Right ventricle myocardium inferior (tissue), 1 donor: ENCODE data around the gene C3orf22. TPM values are rescaled to one million over a fixed set of nuclear protein-coding genes. Genes with fewer than 3 reads are reported as not detected.
"Not testable (repeated sequence)": the region's sequence is repeated elsewhere in the genome, so short reads cannot be mapped to it uniquely, and the experiment has no call there.

Source experiments
- ATAC-seq: fragments of 200-7000 bp; cut with Tn5 transposase; one replicate; pipeline ENCODE4 v1.9.1; 2020; ENCODE audit warnings: mild to moderate bottlenecking, moderate library complexity
- DNase-seq: peaks from one replicate; pipeline ENCODE4 v3.0.0; 2021; ENCODE audit errors: missing footprints
- intact Hi-C: fragments of 100-400 bp; cut with DNase I; formaldehyde crosslinking; loops from one replicate; pipeline ENCODE4 v1.11.0; 2022
- total RNA-seq: library from RNA; stranded (reverse); fragmentation: NEBNext Ultra II Directional; extraction: Animal tissue kit (Norgen Biotek cat#: 25700); gene quantifications from one replicate; pipeline ENCODE4 v1.2.1, GENCODE V29; 2021
- donor health status: DM: no; HTN: yes; CAD: no; lungs with severe emphysema.

The C3orf22 gene
- total RNA-seq, 1 donor from 2014 or later, result not detected

DNA sequence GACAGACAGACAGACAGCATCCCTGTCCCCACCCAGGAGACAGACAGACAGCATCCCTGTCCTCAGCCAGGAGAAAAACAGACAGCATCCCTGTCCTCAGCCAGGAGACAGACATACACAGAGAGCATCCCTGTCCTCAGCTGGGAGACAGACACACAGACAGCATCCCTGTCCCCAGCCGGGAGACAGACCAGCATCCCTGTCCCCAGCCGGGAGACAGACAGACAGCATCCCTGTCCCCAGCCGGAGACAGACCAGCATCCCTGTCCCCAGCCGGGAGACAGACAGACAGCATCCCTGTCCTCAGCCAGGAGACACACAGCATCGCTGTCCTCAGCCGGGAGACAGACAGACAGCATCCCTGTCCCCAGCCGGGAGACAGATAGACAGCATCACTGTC is 24.0 kb downstream of the C3orf22 start:
- ATAC-seq, intact Hi-C loops, DNase-seq: not testable (repeated sequence)

DNA sequence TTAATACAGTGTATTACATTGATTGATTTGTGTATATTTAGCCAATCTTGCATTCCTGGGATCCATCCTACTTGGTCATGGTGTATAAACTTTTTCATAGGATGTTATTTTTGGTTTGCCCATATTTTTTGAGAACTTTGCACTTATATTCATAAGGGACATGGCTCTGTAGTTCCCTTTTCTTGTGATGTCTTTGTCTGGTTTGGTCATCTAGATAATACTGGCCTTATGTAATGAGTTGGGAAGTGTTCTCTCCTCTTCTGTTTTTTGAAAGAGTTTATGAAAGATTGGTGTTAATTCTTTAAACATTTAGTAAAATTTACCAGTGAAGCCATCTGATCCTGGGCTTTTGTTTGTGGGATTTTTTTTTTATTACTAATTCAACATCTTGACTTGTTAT is 25.2 kb downstream of the C3orf22 start:
- no peak for DNase-seq
- no peak for ATAC-seq
- intact Hi-C loops, result no loop called here

DNA sequence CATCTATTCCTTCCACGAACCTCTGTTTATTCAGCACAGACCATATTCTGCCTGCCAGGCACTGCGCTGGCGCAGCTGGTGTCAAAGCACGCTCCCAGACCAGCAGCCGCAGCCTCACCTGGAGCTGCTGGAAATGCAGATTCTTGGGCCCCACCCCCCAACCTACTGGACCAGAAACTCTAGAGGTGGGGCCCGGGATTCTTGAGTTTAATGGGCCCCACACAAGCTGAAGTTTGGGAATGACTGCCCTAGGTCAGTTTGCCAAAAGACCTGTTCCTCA is 27.7 kb downstream of the C3orf22 start:
- intact Hi-C loops, result no loop called here
- DNase-seq (no peak), ATAC-seq (no peak)

DNA sequence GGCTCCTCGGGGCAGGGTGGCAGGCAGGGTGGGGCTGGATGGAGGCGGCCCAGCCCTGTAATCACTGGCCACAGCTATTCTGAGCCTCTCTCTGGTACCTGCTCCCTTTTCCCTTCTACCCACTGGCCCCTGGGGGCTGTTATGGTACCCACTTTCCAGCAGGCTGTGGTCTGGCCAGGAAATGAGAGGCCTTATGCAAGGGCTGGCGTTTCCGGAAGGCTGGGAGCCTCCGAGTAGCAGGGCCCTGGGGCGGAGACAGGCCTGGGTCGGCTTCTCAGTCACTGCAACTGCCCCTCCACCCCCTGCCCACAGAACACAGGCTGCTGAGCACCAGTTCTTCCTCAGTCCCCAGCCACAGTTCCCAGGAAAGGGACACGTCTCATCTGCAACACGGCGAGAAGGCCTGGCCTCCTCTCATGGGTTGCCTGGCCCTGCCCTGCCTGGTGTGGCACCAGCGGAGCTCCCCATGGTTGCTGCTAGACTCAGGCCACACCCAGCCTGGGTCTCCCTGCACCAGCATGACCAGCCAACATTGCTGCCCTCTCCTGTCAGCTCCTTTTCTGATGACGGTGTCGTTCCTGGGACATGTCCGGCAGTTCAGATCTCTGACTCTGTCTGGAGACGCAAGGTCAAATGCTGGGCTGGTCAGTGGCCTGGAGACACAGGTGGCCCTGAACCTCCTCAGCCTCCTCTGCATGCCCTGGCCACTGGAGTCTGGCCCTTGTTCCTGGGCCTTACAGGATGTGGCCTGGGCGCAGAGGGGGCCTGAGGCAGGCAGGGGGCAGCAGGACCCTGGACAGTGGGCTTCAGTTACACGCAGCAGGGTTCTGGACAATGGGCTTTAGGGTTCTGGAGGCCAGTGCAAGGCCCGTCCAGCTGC is 28.3 kb downstream of the C3orf22 start:
- peak; percentile 56 for ATAC-seq
- intact Hi-C loops, result no loop called here

DNA sequence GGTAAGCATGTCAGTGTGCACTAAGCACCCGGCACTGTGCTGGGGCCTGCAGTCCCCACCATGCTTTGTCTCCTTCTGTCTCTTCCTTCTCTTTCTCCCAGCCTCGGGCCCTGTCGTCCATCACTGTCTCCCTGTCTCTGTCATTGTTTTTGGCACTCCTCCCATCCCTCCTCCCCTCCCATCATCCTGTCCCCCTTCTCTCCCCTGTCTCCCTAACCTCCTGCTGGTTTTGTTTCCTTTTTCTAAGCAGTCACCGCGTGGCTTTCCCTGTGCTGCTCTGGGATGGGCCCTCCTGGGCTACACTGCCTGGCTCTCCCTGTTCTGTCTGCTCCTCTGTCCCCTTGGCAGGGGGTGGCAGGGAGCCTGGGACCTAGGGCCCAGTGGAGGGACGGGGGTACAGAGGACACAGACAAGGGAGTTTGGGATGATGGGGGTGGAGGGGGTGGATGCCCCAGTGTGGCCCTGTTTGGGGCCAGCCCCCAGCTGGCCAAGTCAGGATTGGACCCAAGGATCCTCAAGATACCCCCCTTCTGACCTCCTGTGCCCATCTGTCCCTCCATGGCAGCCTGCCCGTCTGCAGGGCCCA is 29.1 kb downstream of the C3orf22 start:
- DNase-seq (no peak), ATAC-seq (no peak)
- intact Hi-C loops, result loop anchor here (10.0 kb wide), 1 partner anchor 125 kb away; the partner anchor contains the start of gene TXNRD3

More for the DNA sequence above, 28.3 kb downstream of the C3orf22 start:
- DNase-seq, result peak; percentile 89

DNA sequence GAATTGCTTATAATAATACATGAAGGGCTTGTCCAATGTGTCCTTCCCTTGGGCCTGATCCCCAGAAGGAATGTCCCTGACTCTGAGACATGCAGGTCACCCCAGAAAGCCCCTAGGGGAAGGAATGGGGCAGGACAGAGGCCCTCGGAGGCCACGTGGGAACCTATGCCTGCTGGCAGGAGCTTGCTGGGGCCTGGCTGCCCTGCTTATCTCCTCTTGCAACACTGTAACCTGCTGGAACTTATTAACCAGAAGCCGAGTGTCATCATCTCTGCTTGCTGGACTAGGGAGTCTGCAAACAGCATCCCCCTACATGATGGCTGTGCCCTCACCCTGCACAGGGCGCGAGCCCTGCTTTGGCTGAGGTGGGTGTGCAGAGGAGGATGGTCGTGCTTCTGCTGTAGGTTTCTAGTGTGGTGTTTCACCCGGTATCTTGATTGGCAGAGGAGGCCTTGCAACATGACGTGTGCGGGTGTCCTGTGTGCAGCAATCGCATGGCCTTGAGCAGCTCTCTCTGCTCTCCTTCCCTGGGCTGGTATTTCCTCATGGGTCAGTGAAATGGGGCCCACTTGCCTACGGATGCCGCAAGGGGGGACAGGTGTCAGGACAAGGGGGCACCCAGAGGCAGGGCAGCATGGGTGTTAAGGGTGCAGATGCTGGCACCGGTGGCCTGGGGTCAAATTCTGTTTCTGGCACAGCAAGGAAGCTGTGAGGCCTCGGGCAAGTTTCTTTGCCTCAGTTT is 29.8 kb downstream of the C3orf22 start:
- intact Hi-C loops, result loop anchor here (10.0 kb wide), 1 partner anchor 126 kb away; the partner anchor contains the start of gene TXNRD3
- ATAC-seq, result peak; percentile 62

DNA sequence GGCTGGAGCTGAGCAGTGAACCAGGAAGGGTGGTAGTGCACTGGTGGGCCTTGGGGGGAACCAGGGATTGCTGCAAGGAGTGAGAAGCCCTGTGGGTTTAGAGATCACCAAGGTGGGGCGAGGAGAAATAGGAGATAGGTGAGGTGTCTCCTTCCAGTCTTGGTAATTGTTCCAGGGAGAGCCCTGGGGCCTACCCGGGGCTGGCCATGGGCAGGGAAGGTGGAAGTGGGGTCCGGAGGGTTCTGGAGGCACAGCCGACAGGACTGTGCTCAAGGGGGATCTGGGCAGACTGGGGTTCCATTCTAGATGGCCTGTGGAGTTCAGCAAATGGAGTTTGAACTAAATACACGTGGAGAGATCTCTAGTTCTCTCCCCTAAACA is 30.3 kb downstream of the C3orf22 start:
- DNase-seq (no peak), ATAC-seq (no peak)
- intact Hi-C loops, result loop anchor here (10.0 kb wide), 1 partner anchor 126 kb away; the partner anchor contains the start of gene TXNRD3

More for the DNA sequence above, 29.8 kb downstream of the C3orf22 start:
- no peak for DNase-seq

DNA sequence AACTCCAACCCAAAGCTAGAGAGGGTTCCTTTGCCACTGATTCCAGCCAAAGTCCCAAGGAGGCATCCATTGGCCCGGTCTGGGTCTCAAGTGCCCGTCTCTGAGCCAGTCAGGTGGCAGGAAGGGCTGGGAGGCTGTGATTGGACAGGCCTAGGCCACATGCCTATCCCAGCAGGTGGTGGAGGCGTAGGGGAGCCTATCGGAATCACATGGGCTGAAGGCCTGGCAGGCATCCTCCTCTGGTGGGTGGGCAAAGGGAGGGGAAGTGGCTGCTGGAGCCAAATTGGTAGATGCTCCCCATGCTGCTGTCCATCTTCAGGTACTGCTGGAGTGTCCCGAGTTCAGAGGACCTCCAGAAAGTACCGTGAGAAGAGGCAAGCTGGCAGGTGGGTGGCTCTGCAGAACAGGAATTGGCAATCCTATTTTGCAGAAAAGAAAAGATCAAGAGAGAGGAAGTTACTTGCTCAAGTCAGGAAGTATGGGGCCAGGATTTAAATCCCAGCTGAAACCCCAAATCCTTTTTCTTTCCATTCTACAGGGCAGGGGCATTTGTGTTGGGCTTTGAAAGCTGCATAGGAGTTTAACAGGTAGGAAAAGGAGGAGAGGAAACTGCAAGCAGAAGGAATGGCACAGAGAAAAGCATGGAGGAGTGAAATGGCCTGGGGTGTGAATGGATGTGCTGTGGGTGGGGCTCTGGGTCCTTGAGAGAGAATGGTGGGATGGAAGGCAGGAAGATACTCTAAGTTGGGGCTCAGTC is 31.1 kb downstream of the C3orf22 start:
- ATAC-seq (no peak), DNase-seq (no peak)

DNA sequence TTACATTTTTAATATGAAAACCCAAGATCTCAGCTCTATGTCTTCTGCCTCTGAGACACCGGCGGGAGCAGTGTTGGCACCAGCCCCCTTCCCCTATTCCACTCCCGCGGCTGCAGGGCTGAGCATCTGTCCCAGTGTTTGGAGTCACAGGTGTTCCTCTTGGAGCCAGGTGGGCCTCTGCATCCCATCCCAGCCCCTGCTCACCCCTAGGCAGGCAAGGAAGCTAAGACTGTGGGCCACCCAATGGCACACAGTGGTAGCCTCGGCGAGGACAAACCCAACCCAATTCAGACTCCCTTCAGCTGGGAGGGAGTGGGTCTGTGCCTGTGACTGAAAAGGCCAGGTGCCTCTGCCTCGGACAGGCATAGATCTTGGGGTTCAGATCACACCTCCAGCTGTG is 31.7 kb downstream of the C3orf22 start:
- DNase-seq, result no peak
- no peak for ATAC-seq
- intact Hi-C loops, result loop anchor here (10.0 kb wide), 1 partner anchor 128 kb away; the partner anchor contains the start of gene TXNRD3

More for the DNA sequence above, 31.1 kb downstream of the C3orf22 start:
- intact Hi-C loops, result loop anchor here (10.0 kb wide), 1 partner anchor 127 kb away; the partner anchor contains the start of gene TXNRD3

DNA sequence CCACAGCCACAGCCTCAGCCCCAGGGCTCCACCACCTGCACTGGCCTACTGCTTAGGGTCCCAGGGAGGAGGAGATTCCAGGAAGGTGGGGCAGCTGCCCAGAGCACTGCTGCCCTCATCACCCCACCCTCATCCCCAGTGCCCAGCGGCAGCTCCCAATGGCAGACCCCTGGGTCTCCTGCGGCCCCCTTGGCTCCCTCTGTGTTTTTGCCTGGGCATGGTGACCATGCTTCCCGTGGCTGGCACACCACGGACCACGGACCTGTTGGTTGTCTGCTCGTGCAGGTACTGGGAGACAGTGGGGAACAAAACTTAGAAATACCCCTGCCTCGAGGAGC is 32.1 kb downstream of the C3orf22 start:
- no peak for ATAC-seq
- intact Hi-C loops, result loop anchor here (10.0 kb wide), 1 partner anchor 128 kb away; the partner anchor contains the start of gene TXNRD3
- no peak for DNase-seq

DNA sequence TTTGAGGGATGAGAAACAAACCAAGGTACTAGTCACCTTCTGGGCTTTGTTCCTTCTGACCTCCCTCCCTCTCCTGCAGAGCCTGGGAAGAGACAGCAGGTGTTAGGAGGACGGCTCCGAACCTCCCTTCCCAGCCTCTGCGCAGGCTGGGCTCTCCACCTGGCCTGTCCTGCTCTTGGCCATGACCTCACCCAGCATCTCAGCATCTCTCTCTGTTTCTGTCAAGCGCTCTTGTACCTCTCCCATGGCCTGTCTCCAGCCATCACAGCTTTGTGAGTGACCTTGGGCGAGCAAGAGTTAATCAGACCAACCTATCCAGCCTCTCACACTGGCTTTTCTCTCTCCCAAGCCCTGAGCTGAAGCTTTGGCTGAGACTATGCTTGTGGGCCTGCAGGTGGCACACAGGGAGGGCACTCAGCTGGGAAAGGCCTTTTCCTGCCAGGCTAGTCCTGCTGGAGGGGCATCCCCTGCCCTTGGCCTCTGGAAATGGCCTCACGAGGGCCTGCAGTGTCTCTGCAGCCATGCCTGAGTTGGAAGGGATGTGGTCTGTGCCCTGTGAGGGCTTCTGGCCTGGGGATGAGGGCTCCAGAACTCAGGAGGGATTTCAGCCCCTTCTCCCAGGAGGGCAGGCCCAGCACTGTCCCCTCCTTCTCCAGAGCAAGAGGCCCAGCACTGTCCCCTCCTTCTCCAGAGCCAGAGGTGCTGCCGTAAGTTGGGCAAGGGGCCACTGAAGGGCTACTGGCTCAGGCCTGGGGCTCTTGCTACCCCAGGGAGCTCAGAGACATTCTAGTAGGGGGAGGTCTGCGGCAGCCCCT is 32.7 kb downstream of the C3orf22 start:
- intact Hi-C loops, result loop anchor here (10.0 kb wide), 1 partner anchor 129 kb away; the partner anchor contains the start of gene TXNRD3
- DNase-seq, result no peak
- ATAC-seq, result no peak

DNA sequence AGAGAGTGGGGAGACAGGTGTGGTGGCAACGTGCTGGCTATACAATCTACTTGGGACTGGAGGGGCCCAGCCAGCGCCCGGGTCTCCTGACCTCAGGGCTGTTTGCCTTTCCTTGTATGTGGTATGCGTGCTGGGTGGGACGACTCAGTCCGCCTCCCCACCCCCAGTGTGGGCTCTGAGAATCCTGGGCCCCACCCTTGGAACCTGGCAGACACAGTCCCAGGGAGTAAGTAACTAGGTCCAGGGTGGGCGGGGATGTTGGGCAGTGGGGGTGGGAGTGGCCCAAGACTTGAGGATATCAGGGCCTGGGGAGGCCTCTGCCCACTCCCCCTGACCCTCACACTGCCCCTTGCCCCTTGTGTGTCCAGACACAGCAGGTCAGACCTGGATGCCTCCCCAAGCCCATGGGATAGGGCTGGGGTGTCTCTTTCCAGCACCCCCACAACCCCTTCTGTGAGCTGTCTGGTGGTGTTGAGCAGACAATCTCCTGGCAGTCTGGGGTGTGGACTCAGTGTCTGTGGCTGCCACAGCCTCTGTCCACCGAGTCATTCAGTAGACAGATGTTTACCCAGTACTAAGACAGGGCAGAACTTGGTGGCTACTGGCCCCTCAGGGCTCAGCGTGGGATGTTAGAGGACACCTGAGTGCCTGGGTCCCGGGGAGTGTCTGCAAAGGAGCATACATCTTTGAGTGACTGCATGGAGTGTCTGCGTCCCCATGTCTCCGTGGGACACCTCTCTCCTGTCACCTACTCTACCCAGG is 33.5 kb downstream of the C3orf22 start:
- ATAC-seq, result no peak
- intact Hi-C loops, result loop anchor here (10.0 kb wide), 1 partner anchor 130 kb away; the partner anchor contains the start of gene TXNRD3
- DNase-seq, result no peak

DNA sequence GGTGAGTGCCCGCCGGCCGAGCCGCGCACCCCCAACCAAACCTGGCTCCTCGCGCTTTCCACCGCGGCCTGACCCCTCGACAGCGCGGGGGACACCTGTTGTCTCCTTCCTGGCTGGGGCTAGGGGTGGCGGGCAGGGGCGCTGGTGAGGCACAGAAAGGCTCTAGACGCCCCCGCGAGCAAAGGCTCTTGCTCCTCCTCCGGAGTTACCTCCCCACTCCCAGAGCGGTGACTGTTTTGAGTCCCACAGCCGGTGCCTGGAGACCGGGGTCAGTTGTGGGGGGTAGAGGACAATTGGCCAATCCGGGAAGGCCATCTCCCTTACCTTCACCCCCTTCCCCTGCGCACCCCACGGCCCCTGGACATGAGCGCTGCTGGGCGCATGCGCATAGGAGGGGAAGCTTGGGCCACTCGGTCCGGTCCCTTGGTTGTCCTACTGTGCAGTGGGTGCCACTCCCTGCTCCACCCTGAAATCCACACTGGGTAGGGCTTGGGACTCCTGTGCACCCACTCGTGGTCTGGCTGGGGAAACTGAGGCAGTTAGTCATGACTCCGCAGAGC is 34.2 kb downstream of the C3orf22 start:
- DNase-seq (peak; percentile 80), ATAC-seq (peak; percentile 26)
- intact Hi-C loops, result loop anchor here (5.0 to 10.0 kb wide), 3 partner anchors 48 to 933 kb away; partner anchors contain the start of gene TXNRD3

DNA sequence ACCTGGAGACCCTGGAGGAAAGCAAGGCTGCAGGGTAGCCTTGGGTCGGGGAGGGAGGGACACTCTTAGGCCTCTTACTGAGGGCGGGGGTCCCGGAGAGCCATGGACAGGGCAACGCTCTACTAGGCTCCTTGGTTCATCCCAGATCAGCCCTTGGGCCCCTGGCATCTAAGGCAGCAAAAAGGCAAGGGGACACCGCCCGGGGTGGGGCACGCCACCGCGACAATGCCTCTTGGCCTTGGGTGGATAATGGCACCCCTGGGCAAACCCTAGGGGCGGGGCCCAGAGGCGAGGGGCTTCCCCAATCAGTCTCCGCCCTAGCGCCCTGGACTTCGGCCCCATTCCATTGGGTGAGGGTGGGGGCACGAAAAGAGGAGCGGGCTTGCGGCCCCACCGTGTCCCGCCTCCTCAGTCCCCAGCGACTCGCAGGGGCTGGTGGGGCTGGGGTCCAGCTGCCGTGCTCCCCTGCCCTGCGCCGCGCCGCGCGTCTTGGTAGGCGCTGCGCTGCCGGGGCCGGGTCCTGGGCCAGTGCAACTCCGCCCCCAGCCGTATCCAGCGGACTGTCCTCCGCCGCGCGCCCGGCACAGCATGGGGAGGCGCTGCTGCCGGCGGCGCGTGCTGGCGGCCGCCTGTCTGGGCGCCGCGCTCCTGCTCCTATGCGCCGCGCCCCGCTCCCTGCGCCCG is 34.8 kb downstream of the C3orf22 start, which contains the start of gene CHST13:
Gene CHST13 (plus strand): TSS at position 411 of the 684 bp plus-strand sequence. CDS start 178 bp downstream, at position 589.
- peak; percentile 69 for ATAC-seq
- intact Hi-C loops, result loop anchor here (2.0 to 10.0 kb wide), 4 partner anchors 48 to 1021 kb away; partner anchors contain the start of gene TXNRD3

DNA sequence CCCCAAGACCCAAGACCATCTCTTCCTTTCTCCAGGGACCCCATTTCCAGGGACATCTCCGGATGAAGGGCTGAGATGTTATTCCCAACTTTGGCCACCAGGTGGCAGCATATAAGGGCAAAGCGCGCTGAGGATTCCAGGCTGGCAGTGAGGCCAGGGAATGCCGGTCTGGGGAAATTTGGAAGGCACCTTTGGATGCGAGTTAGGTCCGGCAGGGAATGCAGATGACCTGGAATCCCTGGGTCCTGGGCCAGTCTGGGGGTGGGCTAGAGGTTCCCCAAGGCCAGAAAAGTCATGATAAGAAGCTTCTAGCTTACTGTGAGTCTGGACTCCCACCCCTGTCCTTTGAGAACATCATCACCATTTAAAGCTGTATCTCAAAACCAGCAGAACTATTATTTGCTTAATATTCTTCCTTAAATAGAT is 36.4 kb downstream of the C3orf22 start:
- ATAC-seq, result no peak
- peak; percentile 75 for DNase-seq
- intact Hi-C loops, result loop anchor here (2.0 to 10.0 kb wide), 4 partner anchors 50 to 1022 kb away; partner anchors contain the start of gene TXNRD3

More for the DNA sequence above, 34.8 kb downstream of the C3orf22 start, which contains the start of gene CHST13:
- DNase-seq, result peak; percentile 85
